ENCODE measurements around the gene TENT4A.
A peak's percentile ranks its signal among the peaks of the same experiment; 100 is the strongest.

TENT4A gene

DNA sequence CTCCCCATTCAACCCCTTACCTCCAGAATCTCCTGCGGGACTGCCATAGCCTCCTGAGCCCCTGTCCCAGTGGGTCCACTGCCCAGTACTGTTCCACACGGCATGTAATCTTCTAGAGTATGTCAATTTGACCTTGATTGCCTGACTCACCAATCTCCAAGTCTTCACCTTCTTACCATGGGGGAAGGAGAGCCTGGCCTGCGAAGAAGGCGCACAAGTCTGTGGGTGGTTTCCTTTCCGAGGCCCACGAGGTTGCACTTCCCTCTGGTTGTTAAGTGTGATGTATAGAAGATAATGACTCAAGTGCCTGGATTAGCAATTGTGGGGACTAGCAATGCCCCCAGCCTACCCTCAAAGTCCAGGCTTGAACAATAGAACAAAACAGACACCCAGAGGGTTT, 8.1 kb upstream of the TENT4A start:
- TF ChIP-seq, protein P1, sequence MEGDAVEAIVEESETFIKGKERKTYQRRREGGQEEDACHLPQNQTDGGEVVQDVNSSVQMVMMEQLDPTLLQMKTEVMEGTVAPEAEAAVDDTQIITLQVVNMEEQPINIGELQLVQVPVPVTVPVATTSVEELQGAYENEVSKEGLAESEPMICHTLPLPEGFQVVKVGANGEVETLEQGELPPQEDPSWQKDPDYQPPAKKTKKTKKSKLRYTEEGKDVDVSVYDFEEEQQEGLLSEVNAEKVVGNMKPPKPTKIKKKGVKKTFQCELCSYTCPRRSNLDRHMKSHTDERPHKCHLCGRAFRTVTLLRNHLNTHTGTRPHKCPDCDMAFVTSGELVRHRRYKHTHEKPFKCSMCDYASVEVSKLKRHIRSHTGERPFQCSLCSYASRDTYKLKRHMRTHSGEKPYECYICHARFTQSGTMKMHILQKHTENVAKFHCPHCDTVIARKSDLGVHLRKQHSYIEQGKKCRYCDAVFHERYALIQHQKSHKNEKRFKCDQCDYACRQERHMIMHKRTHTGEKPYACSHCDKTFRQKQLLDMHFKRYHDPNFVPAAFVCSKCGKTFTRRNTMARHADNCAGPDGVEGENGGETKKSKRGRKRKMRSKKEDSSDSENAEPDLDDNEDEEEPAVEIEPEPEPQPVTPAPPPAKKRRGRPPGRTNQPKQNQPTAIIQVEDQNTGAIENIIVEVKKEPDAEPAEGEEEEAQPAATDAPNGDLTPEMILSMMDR (conservative IDR thresholded peaks at IDR 0.05), result no peak
- no peak for TF ChIP-seq ZFX (IDR thresholded peaks at IDR 0.05)
- no peak overlapping the region for H3K27ac ChIP-seq

GRCh38 chr5:6705959-6706358, 7.3 kb upstream of the TENT4A start:
- TF ChIP-seq ZFX (IDR thresholded peaks at IDR 0.05), result no peak
- TF ChIP-seq, protein P1 (conservative IDR thresholded peaks at IDR 0.05), result no peak
- H3K27ac ChIP-seq, result no peak overlapping the region

DNA sequence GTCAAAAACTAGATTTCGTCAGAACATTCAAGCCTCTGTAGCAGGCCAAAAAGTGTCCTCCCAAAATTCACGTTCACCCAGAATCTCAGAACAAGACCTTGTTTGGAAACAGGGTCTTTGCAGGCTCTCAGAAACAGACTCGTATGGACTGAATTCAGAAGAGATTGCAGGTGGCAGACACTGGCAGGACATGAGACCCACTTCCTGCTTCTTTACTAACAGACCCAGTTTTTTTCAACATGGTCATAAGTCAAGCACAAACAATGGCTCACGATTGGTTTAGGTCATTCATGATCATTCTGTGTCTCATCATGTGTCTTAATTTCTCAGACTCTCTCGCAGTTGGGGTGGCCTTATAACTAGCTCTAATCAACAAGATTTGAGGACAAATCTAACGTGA, 5.4 kb upstream of the TENT4A start:
- no peak overlapping the region for H3K27ac ChIP-seq
- TF ChIP-seq ZFX (IDR thresholded peaks at IDR 0.05), result no peak
- TF ChIP-seq, protein P1 (conservative IDR thresholded peaks at IDR 0.05), result no peak

DNA sequence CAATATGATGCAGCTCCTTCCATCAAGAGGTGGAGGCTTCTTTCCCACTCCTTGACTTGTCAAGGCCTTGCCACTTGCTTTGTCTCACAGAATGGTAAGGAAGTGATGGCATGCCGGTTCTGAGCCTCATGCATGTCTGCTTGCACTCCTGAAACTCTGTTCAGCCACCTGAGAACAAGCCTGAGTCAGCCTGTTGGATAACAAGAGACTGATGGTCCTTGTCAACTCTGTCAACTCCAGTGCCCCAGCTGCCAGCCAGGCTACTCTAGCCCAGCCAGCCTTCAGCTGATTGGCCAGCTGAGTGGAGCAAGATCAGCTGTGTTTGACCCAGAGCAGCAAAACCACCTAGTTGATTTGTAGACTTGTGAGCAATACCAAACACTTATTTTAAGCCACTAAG, 4.4 kb upstream of the TENT4A start:
- TF ChIP-seq, protein P1 (conservative IDR thresholded peaks at IDR 0.05), result no peak
- no peak for TF ChIP-seq ZFX (IDR thresholded peaks at IDR 0.05)
- no peak overlapping the region for H3K27ac ChIP-seq

GRCh38 chr5:6710070-6710469, 3.2 kb upstream of the TENT4A start:
- H3K27ac ChIP-seq, result no peak overlapping the region
- no peak for TF ChIP-seq ZFX (IDR thresholded peaks at IDR 0.05)
- TF ChIP-seq, protein P1 (conservative IDR thresholded peaks at IDR 0.05), result no peak

DNA sequence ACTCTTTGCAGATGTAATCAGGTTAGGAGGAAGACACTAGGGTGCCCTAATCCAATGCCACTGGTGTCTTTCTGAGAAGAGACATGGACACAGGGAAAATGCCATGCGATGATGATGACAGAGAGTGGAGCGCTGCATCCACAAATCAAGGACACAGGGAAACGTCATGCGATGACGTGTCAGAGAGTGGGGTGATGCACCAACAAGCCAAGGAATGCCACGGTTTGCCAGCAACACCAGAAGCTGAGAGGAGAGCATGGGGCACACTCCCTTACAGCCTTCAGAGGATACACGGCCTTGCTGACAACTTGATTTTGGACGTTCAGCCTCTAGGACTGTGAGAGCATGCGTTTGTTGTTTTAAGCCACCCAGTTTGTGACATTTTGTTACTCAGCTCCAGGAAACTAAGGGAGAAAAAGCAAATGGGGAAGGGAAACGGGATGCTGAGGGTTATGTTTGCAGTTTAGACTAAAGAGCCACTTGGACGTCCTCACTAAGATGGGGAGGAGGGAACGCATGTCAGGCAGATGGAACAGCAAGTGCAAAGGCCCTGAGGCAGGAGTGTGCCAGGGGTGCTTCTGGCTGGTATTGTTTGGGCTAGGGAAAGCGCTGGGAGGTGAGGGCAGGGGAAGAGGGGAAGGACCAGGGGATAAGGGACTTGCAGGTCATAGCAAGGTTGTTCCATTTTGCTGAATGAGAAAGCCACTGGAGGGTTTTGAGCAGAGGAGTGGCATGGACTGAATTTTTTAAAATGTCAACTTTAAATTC, 2.5 kb upstream of the TENT4A start:
- no peak overlapping the region for H3K27ac ChIP-seq
- TF ChIP-seq, protein P1 (conservative IDR thresholded peaks at IDR 0.05), result no peak
- TF ChIP-seq ZFX (IDR thresholded peaks at IDR 0.05), result no peak

DNA sequence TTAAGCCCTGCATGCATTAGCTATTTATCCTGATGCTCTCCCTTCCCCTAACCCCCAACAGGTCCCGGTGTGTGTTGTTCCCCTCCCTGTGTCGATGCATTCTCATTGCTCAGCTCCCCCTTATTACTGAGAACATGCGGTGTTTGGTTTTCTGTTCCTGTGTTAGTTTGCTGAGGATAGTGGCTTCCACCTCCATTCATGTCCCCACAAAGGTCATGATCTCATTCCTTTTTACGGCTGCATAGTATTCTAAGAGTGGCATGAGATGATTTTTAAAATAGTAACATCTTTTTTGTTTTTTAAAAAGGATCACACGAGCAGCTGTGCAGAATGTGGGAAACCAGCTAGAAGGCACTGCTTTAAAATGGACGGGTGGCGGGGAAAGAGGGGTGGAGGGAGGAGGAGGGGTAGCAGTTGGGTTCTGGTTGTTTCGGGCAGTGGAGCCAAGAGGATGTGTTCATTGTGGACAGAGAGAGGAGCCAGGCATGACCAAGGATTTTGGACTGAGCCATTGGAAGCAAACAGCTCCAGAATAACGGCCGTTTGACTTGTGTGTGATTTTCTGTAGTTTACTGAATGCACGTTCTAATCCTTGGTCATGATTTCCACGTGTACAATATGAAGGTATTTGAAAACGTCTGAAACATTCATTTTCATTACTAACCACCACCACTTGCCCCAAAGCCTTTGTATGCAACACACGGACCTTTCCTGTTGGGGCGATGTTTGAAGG, 1.7 kb upstream of the TENT4A start:
- peak overlapping the region; percentile 95 for H3K27ac ChIP-seq

More for the DNA sequence above, 1.7 kb upstream of the TENT4A start:
- TF ChIP-seq, protein P1 (conservative IDR thresholded peaks at IDR 0.05), result no peak
- no peak for TF ChIP-seq ZFX (IDR thresholded peaks at IDR 0.05)

All from C4-2B (cell line).